ENCODE measurements around the gene FGF14.
"Not testable (repeated sequence)": the region's sequence is repeated elsewhere in the genome, so short reads cannot be mapped to it uniquely, and the experiment has no call there.

FGF14 gene

DNA sequence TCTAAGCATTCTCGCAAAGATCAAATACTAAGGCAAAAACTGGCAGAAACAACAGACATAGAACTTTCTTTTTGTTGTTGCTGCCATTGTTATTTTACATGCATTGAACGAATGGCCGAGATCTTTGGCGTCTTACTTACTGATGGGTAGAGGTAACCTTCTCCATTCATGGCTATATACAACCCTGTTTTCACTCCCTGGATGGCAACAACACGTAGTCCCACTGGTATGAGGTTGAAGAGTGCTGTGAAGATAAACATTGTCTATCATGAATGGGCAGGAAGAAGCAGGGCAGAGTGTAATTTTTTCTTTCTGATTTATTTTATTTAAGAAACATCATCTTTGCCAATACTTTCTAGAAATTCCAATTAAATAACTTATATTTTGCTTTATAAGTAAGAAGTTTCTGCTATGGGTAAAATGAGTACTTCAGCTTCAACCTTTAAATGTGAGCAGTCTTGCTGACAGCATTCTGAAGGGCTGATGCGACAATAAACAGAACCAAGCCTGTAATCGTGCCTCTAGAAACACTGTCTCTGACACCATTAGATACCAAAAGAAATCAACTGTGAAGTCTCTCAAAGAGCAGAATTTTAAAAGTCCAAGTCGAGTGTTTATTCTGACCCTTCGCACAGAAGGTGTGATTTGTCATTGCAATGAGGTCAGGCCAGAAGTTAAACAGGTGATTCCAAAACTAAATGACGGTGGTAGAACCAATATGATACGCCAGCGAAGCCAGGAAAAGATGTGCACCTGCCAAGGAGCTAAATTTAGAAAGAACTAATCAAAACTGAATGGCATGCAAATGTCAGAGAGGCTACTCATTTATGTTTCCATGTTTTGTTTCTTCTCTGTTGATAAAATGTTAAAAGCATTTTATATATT is 533.0 kb downstream of the FGF14 start:
- DNase-seq (ENCODE audit: low read depth, low spot score): no peak

GRCh38 chr13:101866889-101867581 is 534.8 kb downstream of the FGF14 start:
- no peak for DNase-seq (ENCODE audit: low read depth, low spot score)

GRCh38 chr13:101858860-101859259 is 543.0 kb downstream of the FGF14 start:
- DNase-seq (ENCODE audit: low read depth, low spot score): no peak

- DNase-seq (ENCODE audit: low read depth, low spot score): no peak
Observed at GRCh38 chr13:101846701-101847100, 555.1 kb downstream of the FGF14 start.

- DNase-seq (ENCODE audit: low read depth, low spot score): no peak
Observed at GRCh38 chr13:101846249-101846648, 555.6 kb downstream of the FGF14 start.

DNA sequence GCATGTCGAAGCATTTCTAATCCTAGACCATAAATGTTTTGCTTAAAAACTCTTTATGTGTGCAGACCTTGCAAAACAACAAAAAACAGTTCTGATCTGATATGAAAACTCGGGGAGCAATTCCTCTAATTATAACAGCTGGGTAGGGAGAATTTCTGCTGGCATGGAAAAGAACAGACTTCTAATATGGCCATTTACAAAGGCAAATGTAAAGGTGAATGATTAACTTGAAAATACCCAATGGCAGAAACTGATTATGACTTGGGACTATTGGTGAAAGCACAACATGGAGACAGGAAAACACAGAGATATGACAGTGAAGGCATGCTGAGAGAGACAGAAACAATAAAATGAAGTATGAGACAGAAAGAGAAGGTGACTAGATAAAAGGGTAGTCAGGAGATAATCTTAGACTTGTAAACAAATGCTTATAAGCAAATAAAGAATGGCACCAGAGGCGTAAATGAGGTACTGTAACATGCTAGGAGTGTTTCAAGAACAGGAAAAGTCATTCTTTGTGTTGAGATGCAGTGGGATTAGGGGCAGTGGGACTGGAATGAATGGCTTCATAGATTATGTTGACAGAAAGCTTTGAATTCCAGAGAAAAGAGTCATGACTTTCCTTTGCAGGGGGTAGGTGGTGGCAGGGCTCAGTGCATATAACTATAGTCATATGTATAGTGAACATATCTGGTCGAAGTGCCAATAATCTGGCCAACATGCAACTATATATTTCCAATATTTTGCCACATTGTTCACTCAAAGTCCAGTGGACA is 556.4 kb downstream of the FGF14 start:
- no peak for DNase-seq (ENCODE audit: low read depth, low spot score)

DNA sequence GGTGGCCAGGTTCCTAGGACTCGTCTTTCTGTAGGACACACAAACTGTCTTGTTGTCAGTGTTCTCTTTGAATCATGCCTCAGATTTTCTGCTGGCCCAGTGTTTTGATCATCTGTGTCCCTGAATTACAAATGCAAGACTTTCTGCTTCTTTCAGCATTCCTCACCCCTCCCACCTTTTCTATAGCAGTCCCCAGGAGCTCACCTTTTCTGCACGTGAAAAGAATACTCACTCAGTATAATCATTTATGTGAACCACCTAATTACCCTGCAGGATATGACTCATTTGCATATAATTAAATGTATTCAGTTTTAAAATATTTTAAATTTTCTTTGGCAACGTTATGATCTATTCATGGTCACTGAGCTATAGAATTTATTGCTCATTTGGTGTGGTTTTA is 560.1 kb downstream of the FGF14 start:
- DNase-seq (ENCODE audit: low read depth, low spot score): no peak

DNA sequence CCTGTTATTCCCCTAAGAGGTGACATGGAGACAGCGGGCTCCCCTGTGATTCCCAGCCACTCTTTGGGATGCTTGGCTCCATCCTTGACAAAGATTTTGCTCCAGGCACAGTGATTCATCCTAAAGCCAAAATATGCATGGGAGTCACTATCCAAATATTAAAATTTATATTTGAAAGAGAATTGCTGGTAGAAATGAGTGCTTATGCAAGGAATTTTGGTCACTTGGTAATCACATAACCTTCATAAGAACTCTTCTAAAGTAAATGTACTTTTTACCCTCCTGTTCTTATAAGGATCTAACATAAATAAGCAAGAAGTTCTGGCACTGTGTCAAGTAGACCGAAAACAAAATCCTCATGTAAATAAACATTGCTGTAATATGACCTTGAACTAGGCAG is 563.5 kb downstream of the FGF14 start:
- DNase-seq (ENCODE audit: low read depth, low spot score): no peak

DNA sequence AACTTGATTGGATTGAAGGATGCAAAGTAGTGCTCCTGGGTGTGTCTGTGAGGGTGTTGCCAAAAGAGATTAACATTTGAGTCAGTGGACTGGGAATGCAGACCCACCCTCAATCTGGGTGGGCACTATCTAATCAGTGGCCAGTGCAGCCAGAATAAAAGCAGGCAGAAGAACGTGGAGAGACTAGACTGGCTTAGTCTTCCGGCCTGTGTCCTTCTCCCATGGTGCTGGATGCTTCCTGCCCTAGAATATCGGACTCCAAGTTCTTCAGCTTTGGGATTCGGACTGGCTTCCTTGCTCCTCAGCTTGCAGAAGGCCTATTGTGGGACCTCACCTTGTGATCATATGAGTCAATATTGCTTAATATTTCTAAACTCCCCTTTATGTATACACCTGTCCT is 564.1 kb downstream of the FGF14 start:
- not testable (repeated sequence) for DNase-seq (ENCODE audit: low read depth, low spot score)

DNA sequence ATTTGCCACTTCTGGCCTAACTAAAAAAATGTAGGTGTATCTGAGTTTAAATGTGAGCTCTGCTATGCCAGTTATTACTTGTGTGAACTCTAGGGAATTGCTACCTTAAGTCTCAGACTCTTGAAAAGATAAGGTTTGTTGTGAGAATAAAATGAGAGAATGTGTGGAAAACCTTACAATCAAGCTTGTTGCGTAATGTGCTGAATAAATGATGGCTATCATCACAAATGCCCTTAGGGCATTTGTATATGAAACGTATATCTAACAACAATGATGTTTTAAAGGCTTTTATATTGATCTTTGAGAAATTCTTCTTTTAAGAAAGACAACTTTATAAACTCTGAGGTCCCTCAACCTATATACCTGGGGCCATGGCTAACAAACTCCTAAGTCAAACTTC is 564.6 kb downstream of the FGF14 start:
- DNase-seq (ENCODE audit: low read depth, low spot score): no peak

- DNase-seq (ENCODE audit: low read depth, low spot score): no peak
Observed at GRCh38 chr13:101835920-101836319, 565.9 kb downstream of the FGF14 start.

DNA sequence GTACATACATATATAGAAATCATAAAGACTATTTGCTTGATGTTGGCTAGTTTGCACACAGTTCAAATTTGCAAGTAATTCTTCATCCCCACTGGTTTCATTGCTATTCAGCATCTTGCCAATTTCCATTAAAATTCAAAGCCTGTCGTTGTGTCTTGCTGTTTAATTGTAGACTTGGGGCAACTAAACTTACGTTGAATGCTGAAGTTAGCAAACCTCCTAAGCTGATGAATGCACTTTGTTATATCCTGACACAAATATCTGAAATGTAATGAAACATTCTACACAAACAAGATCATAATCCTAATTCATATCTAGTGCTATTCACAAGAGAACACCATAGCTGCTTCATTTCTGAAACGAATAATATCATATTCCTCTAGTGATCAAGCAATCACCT is 568.2 kb downstream of the FGF14 start:
- no peak for DNase-seq (ENCODE audit: low read depth, low spot score)

- no peak for DNase-seq (ENCODE audit: low read depth, low spot score)
Observed at GRCh38 chr13:101830035-101830434, 571.8 kb downstream of the FGF14 start.

- no peak for DNase-seq (ENCODE audit: low read depth, low spot score)
Observed at GRCh38 chr13:101829484-101829883, 572.4 kb downstream of the FGF14 start.

GRCh38 chr13:101828119-101828518 is 573.7 kb downstream of the FGF14 start:
- no peak for DNase-seq (ENCODE audit: low read depth, low spot score)

DNA sequence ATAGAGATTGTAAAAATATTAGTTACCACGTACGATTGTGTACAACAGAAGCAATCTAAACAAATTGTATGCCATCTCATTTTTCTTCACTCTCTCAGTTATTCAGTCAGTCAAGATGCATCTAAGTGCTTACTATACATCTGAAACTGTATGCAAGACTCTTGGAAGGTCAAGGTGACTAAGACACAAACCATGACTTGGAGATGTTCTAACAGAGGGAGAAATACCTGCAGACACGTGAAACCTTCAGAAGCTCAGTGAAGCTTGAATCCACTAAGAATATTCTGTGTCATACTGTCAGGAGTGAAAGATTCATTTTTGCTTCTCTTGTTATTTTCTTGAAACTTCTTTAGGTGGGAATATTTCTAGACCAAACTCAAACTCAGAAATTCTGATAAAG is 584.0 kb downstream of the FGF14 start:
- DNase-seq (ENCODE audit: low read depth, low spot score): no peak

GRCh38 chr13:101811881-101812280 is 590.0 kb downstream of the FGF14 start:
- DNase-seq (ENCODE audit: low read depth, low spot score): no peak

DNA sequence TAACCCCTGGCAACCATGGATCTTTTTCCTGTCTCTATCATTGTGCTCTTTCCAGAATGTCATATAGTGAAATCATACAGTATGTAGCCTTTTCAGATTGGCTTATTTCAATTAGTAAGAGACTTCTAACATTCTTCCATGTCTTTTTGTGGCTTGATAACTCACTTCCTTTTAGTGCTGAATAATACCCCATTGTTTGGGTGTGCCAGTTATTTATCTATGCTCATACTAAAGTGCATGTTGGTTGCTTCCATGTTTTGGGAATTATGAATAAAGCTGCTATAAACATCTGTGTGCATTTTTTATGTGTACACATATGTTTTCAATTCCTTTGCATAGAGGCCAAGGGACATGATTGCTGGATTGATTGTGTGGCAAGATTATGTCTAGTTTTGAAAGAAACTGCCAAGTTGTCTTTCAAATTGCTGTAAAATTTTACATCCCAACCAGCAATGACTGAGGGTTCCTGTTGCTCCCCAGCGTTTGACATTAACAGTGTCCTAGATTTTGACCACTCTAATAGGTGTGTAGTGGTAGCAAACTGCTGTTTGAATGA is 590.5 kb downstream of the FGF14 start:
- DNase-seq (ENCODE audit: low read depth, low spot score): no peak

DNA sequence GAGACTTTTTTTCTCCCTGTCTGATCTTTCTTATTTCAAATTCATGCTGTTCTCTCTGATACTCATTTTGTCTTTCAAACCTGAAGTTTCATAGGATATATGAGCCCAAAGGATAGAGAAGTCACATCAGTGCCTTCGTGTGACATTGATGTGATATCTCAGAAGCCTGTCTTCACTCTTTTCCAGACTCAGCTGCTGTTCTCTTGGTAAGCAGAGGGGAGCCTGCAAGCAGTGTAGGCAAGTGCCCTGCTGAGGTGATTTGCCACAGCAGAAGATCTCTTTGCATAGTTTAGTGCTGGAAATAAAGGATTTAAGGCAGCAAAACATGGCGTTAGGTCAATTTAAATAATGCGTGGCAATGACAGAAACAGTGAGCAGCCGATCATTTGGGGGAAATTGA is 602.7 kb downstream of the FGF14 start:
- DNase-seq (ENCODE audit: low read depth, low spot score): no peak

- DNase-seq (ENCODE audit: low read depth, low spot score): no peak
Observed at GRCh38 chr13:101798437-101798836, 603.4 kb downstream of the FGF14 start.

DNA sequence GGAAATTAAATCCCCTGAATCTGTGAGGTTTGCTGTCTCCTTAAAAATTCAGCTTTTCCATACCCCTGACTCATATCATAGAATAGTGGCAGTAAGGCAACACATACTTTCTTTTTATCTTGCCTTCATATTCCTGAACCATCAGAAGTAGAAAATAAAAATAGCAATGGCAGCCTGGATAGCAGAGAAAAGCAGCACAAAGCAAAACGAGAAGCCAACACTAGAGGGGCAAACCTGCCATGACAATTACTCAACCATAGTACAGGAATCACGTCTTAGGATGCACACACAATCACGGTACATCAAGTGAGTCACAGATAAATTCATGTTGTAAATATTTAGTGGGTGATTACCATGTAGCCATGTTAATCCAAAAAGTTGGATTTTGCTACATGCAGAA is 606.4 kb downstream of the FGF14 start:
- no peak for DNase-seq (ENCODE audit: low read depth, low spot score)

DNA sequence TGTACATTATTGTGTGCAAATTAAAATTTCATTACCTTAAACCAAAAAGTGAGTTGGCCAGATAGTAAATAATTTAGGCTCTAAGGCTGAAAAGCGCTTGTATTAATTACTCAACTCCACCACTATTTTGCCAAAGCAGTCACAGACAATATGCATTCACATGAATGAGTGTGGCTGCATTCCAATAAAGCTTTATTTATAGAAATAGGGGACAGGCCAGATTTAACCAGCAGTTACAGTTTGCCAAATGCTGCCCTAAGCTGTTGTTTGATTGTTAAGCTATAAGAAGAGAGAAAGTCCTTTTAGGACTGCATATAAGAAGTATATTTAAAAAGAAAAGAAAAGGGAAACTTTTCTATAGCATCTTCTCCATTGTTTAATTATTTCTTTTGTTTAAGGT is 606.8 kb downstream of the FGF14 start:
- DNase-seq (ENCODE audit: low read depth, low spot score): no peak

Data from iPS DF 19.7 (cell line).